ENCODE data around the gene STAC3.

Gene STAC3

DNA sequence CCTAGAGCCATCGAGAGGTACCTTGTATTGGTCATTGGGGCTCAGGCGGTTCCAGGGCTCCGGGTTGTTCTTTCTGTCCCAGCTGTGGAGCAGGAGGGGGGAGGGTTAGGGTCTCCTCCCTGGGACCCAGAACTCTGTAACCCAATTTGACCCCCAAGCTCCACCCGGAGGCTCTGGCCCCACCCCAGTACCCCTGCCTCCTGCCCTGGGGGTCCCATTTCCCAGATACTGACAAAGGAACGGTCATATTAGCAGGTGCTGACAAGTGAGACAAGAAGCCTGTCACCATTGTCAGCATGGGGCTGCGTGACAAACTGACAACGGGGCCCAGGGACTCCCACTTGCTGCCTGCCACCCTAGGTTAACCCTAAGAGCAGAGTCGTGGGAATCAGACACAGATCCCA is 15.3 kb downstream of the STAC3 start:
- no peak for DNase-seq

DNA sequence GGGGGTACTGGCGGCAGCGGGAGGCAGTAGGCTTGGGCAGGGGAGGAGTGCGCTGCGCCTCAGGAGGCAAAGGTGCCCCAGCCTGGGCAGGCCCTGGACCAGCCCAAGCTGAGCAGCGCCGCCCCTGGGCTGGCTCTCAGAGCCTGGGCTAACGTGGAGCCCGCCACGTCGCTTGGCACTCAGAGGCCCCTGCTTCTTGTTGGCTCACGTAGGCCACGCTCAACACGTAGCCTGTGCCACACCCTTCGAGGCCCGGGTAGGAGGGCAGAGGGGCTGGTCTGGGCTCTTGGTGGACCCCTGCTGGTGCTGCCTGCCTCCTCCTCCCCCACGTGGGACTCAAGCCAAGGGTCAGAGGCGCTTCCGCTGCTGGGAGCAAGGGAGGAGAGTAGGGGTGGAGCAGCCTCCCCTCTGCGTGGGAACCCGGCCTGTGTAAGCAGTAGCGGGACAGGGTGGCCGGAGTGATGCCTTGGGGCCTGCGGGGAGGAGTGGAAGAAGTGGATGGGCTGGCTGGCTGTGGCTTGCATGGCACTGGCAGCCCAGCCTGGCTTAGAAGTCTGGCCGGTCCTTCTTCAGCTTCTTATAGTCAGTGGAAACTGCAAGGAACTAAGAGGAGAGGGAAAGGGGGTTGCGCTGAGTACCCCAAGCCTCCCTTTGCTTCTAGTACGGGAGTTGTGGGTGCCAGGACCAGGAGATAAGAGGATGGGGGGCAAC is 15.8 kb downstream of the STAC3 start:
- DNase-seq: no peak

DNA sequence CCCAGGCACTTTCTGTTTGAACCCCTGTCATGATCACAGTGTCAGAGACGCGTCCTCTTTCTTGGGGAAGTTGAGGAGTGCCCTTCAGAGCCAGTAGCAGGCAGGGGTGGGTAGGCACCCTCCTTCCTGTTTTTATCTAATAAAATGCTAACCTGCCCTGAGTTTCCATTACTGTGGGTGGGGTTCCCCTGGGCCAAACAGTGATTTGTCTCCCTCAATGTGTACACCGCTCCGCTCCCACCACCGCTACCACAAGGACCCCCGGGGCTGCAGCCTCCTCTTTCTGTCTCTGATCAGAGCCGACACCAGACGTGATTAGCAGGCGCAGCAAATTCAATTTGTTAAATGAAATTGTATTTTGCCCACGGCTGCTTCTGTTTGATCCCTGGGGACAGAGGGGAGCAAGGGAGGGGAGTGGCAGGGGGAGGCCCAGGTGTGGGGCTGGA is 16.4 kb downstream of the STAC3 start:
- no peak for DNase-seq

DNA sequence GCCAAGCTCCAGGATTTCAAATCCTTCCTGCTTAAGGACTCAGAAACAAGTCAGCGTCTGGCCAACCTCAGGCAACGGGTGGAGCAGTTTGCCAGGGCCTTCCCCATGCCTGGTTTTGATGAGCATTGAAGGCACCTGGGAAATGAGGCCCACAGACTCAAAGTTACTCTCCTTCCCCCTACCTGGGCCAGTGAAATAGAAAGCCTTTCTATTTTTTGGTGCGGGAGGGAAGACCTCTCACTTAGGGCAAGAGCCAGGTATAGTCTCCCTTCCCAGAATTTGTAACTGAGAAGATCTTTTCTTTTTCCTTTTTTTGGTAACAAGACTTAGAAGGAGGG is 16.8 kb downstream of the STAC3 start:
- no peak for DNase-seq

DNA sequence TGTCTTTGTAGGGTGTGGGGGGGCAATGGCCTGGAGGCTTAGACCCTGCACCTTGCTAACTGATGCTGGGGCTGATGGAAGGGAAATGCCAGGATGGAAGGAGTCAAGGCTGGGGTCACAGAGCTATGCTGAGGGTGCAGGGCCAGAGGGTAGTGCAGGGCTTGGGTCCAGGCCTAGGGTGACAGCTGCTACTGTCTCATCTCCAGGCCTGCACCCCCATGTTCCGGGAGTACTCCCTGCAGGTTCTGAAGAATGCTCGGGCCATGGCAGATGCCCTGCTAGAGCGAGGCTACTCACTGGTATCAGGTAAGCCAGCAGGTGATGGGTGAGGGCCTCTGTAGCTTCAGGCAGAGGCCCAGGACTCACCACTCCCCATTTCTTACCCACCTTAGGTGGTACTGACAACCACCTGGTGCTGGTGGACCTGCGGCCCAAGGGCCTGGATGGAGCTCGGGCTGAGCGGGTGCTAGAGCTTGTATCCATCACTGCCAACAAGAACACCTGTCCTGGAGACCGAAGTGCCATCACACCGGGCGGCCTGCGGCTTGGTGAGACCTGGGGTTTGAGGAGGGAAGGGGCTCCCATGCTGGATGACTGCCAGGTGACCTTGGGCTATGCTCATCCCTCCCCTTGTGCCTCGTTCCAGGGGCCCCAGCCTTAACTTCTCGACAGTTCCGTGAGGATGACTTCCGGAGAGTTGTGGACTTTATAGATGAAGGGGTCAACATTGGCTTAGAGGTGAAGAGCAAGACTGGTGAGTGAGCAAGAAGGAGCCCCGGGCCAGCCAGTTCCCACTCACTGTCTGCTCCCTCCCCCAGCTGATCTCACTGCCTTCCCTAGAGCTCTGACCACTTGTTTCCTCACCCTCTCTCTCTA is 17.4 kb downstream of the STAC3 start:
- no peak for DNase-seq

DNA sequence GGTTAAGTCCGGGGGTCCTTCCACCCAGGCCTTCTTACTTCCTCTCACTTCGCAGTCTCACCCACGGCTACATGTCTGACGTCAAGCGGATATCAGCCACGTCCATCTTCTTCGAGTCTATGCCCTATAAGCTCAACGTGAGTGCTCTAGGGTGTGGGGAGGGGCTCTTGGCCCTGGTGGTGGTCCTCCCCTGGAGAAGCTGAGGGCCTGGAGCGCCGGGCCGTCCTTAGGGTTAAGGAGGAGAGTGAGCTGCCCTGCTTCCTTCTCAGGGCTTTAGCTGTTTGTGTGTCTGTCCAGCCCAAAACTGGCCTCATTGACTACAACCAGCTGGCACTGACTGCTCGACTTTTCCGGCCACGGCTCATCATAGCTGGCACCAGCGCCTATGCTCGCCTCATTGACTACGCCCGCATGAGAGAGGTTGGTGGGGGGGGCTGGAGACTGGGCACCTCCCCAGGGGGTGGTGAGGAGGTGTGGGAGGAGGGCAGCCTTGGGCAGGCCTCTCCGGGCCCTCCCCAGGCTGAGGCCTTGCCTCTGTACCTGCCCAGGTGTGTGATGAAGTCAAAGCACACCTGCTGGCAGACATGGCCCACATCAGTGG is 18.7 kb downstream of the STAC3 start:
- DNase-seq: no peak

DNA sequence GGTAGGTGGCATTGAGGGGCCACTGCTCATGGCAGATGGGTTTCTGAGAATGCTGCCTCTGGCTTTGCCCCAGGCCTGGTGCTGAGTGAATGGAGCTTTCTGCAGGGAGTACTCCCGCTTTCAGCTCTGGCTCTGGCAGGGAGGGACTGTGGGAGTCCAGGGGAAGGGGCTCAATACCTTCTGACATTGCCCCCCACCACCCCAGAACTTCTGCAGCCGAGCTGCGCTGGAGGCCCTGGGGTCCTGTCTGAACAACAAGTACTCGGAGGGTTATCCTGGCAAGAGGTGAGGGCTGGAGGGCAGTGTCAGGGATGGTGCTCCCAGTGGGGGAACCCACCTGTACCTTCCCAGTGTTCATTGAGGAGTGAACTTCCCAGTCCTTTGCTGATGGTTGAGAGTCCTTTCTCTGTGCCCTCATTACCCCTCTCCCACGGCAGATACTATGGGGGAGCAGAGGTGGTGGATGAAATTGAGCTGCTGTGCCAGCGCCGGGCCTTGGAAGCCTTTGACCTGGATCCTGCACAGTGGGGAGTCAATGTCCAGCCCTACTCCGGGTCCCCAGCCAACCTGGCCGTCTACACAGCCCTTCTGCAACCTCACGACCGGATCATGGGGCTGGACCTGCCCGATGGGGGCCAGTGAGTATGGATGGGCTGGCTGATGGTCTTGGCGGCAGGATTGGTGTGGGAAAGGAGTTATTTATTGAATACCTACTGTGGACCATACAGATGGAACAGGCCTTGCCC is 19.5 kb downstream of the STAC3 start:
- DNase-seq: no peak

DNA sequence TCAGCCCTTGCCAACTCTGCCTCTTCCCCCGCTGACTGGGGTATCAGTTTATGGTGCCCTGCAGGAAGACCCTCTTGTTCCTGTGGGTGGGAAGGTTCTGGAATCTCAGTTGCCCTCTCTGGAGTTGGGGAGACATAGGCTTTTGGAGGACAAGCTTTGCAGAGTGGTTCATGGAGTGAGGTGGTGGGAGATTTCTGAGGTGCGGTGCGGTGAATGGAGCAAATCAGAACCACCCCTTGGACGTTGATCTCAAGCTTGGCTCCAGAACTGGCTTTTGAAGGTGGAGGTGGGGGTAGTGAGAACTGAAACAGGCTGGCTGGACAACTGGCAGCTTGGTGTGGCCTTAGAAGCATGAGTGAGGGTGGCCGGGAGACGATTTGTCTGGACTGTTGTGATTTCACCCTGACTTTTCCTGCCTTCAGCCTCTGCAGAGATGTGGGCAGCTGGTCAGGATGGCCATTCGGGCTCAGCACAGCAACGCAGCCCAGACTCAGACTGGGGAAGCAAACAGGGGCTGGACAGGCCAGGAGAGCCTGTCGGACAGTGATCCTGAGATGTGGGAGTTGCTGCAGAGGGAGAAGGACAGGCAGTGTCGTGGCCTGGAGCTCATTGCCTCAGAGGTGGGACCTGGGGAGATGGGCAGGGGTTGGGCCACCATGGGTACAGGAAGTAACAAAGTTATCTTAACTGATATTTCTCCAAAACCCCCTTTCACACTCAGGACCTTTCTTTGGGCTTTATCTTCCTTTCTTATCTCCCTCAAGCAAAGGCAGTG is 20.4 kb downstream of the STAC3 start:
- no peak for DNase-seq

DNA sequence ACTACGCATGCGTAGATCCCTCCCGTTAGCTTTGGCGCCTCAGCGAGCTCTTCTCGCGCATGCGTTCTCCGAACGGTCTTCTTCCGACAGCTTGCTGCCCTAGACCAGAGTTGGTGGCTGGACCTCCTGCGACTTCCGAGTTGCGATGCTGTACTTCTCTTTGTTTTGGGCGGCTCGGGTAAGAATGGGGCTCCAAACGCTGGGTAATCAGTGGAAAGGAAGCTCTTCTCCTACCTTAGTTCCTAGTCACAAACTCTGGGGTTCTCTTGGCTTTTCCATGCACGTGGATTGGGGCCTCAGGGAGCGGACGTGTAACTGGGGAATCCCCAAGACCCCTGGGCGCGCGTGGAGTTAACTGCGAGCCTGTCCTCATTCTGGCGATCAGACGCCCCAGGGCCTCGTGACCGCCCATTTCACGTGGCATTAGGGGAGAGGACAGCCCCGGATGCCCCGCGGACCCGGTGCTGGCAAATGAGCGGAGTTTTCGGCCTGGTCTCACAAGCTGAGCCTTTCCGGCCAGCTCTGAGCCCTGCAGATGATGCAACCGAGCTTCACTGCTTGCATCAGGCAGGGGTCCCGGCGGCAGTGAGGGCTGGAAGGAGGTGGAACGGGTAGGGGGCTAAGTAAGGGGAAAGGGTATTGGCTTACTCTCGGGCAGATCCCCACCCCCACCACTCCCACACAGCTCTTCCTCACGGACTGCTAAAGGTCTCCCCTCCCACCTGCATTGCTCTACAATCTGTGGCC is 21.2 kb downstream of the STAC3 start, which contains the start of gene SHMT2:
Gene SHMT2 (plus strand): TSS at position 78 of the 747 bp plus-strand sequence. CDS start 68 bp downstream, at position 146.
- DNase-seq: peak; percentile 82

DNA sequence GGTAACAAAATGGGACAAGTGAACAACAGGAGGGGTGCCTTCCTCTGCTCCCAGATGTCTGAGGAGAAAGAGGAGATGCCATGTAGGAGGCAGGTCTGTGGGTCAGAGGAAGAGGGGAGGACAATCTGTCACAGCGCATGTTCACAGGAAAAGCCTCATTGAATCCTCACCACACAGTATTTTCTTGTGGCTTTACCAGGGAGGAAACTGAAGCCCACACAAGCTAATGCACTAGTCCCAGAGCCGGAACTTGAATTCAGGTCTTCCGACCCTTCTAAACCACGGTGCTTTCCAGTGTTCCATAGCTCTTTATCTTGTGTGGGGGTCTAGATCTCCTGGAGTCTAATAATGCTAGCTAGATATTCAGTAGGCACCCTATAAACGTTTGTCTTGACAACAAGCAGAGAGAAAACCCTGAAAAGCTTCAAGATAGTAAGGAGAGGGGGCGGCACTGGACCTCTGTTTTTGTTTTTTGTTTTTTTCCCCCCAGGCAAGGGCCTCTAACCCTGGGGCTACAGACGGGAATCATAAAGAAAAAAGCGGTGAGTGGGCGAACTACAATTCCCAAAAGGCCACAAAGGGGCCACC is 21.8 kb downstream of the STAC3 start:
- DNase-seq: no peak

DNA sequence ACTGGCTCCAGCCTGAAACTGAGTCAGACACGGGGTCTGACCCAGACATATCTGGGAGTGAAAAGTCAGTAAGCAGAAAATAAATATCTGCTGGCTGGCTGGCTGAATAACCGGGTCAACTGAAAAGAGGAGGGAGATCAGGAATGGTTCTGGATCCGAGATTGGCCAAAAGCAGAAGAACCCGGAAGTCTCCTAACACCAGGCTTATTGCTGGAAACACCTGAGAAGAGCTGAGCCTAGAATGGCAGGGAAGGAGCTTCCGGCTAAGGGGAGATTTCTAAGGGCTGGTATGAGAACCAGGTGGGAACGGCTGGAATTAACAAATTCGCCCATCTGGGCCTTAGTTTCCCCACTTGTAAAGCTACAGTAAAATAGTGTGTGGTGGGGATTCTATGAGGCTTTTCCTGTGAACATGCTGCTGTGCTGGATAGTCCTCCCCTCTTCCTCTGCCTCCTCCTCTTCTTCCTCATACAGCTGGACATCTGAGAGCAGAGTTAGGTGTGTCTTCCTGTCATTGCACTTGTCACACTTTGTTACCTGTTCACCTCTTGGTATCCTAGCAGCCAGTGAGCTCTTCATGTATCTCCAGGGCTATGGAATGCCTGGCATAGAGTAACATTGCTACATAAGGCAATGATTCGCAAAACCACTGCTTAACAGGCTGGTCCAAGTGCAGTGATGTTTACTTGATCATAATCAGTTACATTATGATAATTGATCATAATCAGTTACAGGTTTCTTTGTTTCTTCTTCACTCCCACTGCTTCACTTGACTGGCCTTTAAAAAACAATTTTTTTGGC is 23.5 kb downstream of the STAC3 start:
- DNase-seq: no peak

DNA sequence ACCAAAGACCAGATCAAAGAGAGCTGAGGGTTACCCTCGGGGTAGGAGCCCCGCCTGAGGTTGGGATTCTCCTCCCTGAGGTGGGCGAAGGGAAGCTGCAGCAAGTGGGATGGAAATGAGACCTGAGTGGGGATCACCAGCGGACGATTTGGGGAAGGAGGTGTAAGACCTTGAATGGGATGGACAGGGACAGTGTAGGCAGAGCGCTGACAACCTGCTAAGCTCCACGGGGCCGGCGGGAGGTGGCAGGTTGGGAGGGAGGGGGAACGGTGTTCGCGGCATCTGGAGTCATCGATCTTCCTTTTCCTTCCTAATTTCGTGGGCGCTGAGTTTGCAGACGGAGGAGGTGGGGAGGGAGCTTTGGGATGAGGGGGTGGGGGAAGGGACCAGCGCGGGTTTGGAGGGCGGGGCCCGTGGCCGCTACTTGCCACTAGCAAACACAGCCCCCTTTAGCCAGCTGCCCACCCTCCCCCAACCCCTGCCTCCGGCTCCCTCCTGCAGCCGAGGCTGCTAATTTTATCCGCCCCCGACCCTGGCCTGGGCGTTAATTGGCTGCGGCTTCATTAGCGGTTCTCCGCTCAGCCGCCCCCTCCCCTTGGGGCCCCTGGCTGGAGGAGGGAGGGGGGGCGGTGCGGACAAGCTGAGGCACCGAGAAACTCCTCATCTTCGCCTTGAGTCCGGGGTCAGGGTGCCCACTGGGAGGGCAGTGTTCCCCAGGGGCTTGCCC is 24.2 kb downstream of the STAC3 start:
- DNase-seq: peak; percentile 28

DNA sequence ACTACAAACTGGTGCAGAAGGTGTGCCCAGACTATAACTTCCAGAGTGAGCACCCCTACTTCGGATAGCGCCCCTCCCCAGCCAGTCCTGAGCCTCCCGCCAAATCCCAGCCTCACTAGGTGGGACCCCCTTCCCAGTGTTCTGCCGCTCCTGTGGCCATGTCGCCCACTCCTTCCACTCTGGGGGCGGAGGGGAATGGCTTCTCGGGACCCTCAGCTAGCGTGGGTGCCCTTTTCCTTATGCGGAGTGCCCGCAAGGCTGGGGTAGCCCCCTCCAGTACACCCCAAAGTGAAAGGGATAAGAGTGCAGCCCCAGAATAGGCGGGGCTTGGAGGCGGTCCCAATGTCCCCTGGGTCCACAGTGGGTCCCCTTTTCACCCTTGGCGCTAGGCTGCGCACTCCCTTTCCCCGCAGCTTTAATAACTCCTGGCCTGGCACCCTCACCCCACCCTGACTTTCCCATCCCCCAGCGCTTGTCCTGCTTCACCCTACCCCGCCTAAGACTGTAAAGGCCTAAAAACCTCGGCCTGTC is 25.2 kb downstream of the STAC3 start:
- no peak for DNase-seq

DNA sequence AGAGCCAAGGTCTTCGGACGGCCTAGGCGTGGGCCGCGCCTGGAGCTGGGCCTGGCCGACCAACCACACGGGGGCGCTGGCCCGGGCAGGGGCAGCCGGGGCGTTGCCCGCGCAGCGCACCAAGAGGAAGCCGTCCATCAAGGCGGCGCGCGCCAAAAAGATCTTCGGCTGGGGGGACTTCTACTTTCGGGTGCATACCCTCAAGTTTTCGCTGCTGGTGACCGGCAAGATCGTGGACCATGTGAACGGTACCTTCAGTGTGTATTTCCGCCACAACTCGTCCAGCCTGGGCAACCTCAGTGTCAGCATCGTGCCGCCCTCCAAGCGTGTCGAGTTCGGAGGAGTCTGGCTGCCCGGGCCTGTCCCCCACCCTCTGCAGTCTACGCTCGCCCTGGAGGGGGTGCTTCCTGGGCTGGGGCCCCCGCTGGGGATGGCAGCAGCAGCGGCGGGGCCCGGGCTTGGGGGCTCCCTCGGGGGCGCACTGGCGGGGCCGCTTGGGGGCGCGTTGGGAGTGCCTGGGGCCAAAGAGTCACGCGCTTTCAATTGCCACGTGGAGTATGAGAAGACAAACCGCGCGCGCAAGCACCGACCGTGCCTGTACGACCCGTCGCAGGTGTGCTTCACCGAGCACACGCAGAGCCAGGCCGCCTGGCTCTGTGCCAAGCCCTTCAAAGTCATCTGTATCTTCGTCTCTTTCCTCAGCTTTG is 25.9 kb downstream of the STAC3 start:
- DNase-seq: peak; percentile 78

DNA sequence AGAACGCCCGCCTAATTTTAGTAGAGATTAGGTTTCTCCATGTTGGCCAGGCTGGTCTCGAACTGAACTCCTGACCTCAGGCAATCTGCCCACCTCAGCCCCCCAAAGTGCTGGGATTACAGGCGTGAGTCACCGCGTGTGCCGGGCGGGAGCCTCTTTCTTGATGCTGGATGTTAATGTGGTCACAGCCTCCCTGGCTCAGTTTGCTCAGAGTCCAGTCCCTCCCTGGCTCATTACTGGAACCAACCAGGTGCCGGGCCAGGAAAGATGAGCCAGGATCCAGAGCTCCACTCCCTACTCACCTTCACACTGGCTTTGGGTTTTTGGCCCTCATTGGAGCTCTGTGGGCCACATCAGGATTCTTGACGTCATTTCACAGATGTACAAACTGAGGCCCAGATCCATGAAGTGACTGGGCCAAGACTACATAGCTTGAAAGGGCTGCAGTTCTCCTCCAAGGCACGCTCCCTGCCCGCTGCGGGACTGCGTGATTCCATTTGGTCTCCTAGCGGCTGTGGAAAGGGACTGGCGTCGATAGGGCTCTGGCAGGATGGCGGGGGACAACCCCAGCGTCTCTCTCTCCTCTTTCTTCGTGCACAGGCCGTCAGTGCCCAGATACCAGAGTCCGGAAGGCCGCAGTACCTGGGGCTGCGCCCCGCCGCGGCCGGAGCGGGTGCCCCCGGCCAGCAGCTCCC is 26.6 kb downstream of the STAC3 start:
- no peak for DNase-seq

DNA sequence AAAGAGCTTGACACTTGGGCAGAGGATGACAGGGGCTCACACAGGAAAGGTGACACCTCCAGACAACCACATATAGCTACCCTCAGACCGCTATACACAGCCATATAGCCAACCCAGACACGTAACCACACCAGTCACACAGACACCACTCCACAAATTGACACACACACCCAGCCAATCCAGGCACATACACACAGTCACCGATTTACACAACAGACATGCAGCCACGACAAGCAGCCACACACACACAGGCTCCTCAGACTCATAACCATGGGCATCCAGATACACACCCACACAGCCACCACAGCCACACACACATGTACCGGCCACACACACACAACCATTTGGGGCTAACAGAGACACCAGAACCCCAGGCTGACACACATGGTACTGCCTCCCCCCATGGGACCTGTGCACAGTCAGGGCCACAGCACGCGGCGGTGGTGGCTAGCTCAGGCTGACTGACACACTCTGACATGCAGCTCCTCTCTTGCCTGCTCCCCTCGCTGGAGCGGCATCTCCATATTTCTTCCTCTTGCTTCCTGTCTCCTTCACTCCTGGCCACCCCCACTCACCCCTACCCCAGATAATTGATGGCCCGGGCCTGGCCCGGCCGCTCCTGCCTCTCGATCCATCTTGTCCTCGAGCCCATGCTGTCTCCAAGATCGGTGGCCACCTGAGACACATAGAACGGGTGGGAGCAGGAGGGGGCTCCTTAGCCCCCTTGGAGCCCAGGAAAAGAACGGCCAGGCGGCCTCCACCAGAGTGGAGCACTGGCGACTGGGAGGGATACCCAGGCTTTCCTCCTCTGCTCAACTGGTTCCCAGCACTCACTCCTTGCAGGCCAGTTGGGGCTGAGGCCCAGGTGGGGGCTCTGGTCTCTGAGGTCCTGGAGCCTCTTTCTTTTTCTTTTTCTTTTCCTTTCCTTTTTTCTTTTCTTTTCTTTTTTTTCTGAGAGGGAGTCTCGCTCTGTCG is 27.5 kb downstream of the STAC3 start:
- DNase-seq: no peak

All from NCI-H2171 (cell line).